HUDEP-2 (cell line): ENCODE measurements around the gene TRIM54.
"Not testable (repeated sequence)": the region's sequence is repeated elsewhere in the genome, so short reads cannot be mapped to it uniquely, and the experiment has no call there.

ENCODE experiments used
- DNase-seq, 76 experiments: peaks; one replicate each; lab custom pipeline; 2025; ENCODE audit not compliant: unreplicated experiment in 76 of 76; lab: John Stamatoyannopoulos, UW

Gene TRIM54

DNA sequence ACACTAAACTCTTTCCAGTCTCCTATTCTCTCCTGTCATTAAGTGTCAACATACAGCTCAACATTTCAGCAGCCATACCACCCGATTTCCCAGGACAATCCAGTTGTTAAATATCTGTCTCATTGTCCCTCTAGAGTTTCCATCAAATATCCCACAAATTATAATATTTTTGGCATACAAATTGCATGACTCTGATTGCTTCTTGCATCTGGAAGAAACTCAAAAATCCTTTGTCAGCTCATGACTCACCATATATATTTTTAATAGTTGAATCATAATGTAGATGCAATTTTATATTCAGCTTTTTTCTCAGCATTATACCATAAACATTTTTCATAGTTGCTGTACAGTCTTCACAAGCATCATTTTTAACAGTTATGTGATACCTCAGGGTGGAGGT, 26.6 kb upstream of the TRIM54 start:
- DNase-seq = no peak

DNA sequence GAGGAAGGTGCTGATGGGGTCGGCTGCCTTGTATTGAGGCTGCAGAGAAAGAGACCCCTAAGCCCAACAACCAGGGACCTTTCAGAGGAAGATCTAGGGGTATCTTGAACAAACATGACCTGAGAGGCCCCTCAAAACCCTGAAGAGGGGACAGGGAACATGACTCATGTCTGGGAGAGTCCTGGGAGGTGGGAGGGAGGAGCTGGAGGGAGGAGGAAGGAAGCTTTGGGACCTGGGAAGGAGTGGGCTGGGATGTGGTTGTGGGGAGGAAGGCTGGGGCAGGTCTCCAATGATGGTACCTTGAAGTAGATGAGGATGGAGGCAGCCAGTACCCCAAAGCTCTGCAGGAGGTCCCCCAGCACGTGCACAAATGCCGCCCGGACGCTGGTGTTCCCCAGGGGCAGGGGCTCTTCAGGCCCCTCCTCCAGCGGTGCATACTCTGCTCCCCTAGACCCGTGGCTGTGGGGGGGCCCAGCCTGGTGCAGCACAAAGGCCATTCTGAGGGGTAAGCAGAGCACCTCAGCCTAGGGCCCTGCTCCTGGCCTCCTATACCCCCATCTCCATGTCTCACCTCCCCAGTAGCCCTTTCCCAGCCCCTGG, 25.3 kb upstream of the TRIM54 start:
- no peak for DNase-seq

DNA sequence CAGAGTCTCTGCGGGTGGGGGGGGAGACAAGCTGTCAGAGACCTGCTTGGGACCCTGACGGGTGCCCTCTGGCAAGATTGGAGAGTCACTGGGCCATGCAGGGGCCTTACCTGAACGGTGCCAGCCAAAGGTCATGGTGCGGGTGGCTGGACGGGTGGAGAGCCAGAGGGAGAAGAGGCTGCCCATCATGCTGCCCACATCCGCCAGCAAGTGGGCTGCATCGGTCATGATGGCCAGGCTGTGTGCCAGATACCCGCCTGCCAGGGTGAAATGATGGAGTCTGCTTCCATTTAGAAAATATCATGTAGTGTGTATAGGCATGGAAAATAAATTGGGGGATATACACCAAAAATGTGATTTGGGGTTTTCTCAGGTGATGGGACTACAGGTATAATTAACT, 24.2 kb upstream of the TRIM54 start:
- DNase-seq = no peak

DNA sequence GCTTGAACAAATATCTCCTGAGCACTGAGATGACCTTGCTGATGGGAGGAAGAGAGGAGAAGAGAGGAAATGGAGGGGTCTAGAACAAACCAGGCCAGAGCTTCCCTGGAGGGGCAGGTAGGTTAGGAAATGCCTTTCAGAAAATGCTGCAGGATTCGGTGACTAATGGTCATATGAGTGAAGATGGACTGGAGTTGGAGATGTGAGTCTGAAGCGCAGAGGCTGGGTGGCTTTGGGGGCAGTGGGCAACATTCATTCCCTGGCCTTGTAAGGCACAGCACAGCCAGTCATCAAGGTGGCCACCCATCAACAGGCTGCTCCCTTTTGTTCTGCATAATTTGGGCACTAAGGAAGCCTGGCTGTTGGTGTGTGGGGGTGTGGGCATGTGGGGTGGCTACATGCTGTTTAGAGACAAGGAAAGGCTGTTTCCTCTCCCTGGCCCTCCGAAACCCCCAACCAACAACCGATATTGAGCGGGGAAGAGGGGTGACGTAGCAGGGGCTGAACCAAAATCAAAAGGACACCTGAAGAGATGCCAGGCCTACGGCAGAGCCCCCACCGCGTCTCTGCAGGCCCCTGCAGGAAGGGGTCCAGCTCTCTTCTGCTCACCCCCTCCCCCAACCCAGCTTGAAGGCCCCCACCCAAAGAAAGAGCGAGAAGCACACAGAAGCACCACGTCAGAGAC, 20.8 kb upstream of the TRIM54 start:
- no peak for DNase-seq

DNA sequence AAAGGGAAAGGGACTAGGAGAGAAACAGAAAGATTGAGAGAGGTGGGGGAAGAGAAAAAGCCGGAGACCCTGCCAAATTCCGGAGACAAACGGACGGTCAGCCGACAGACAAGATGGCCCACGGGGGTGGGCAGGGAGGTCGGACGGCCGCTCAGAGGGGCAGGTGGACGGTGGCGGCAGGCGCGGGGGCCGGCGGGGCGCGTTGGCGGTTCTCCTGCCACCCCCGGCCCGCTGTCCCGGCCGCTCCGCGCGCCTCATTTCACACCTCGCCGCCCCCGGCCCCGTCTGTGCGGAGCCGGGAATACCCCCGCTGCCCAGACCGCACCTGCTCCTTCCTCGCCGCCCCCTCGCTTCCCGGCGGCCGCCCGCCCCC, 20.3 kb upstream of the TRIM54 start:
- DNase-seq = no peak

DNA sequence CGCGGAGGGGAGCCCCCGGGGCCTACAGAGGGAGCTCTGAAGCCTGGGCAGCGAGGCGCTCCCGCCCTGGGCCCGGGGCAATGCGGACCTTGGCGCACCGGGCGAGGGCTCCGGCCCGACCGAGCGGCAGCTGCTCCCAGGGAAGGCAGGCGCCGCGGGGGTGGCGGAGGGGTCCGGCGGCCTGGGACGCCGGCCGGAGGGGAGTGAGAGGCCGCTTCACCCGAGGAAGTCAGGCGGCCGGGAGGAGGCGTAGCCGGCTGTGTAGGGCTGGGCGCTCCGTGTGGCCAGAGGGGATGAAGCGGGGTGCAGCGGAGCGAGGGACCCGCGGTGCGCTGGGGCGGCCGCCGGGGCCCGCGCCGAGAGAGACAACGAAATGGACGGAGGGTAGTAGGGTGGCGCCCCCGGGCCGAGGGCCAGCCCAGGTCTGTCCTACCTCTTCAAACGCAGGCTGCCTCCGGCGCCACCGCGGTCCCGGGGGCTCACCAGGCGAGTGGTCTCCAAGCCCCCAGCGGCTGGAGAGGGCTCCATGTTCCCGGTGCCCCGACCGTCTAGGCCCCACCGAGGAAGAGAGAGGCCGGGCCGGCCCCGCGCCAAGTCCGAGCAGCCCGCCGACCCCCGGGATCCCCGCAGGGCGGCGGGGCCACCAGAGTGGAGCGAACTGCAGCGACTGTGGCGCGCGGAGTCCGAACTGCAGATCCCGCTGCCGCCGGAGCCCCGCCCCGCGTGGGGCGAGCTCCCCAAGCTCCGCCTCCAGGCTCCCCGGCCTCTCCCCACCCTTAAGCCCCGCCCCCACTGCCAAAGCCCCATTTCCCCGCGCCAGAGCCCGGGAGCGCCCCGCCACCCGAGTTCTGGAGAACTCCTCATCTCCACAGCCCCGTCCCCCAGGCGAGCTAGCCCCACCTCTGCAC, 19.6 kb upstream of the TRIM54 start, which contains the start of gene SLC30A3:
Gene SLC30A3 (minus strand): TSS at position 669 of the 908 bp plus-strand sequence. CDS start 141 bp downstream, at position 528.
- DNase-seq = peak in 43 of 76 experiments; percentile 5 to 70 (median 31)

DNA sequence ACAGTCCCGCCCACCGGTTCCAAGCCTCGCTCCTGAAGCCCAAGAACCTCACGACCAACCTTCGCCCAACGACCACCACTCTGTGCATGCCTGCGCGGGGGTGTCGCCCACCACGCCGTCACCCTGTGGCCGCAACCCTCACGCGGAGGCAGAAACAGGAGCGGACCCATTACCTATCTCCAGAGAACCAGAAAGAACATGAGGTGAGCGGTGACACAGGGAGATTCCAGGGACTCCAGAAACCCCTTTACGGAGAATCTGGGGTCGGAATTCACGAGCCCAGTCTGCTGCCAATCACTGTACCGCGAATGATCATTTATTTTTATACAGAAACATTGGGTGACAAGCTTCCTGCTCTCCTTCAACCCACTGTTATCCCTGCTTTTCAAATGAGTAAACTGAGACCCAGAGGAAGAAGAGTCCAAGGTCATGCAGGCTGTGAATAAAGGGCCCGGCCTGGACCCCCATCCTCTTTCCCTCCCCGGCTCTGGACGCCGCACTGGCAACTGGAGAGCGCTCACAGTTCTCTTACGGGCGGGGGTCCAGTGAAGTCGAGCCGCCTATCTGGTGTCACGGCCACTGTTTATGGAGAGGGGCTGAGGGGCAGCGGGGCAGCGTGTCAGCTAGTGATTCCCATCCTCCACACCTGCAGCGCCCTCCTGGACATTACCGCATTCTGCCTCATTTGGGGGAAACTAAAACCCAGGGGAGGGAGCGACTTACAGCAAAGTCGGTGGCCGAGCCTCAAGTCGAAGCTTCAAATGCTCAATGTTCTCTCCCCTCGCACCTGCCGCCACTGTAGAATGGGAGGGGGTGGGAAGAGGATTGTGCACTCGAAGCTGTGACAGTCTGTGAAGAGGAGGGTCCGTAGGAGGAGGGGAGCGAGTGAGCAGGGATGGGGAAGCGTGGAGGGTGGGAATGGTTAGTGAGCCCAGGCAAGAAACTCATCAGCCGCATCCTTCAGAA, 18.7 kb upstream of the TRIM54 start:
- no peak for DNase-seq

DNA sequence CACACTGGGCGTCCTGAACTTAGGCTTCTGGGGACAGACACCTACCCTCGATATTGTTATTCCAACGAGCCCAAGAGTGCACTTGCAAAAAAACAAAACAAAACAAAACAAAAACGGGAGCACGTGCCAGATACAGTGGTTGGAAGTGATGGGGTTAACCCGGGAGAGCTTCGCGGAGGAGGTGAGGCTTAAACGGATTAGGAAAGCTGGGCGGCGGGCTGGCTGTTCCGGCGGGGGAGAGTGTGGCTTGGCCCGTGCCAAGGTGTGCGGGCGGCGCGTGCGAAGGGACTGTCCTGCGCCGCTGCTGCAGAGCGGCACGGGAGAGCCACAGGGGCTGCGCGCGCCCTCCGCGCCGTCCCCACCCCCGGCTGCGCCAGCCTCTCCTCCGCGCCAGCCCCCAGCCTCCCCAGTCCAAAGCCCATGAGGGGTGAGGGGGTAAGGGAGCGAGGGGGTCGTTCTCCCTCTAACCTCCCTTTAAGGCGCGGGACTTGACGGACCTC, 17.9 kb upstream of the TRIM54 start:
- no peak for DNase-seq

DNA sequence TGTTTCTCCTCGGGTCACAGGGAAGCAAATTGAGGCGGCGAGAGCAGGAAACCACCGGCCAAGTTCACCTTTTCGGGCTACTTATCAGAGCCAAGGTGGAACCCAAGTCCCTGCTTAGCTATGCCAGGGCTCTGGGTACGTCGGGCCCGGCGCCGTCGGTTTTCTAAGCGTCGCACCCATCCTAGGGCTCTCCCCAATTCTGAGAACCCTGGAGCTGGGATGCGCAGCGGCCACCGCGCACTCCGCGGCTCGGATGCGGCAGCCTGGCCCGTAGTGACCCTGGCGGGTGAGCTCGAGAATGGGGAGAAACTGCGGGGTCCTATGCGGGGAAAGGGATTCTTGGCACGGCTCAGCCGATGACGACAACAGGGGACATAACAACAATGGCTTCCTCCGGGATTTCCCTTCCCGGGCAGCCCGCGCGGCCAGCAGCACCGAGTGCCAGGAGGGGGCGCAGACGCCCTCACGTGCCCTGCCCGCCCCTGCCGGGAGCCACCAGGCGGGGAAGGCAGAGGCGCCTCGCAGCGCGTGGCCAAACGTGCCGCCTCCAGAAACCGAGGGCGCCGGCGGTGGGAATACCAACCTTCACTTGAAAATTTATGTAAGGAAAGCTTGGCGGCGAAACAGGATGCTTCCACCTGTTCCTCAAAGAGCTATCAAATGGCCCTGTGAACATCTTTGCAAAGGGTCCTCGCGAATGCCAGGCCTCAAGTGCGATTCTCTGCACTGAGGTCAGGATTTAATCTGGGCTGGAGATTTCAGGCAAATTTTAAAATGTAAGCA, 17.3 kb upstream of the TRIM54 start:
- DNase-seq = peak in 53 of 76 experiments; percentile 6 to 63 (median 33)

DNA sequence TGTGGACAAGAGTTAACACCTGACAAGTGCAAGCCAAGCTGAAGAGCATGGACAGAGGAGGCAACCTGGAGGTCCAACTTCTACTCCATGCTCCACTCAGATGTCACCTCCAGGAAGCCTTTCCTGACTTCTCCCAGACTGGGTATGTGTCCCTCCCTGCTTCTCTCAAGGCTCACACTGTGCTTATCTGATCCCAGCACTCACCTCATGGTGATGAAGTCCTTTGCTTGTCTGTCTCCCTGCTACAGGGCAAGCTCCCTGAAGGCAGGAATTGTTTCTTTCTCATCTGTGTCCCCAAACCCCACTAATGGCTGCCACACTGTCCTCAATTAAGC, 16.7 kb upstream of the TRIM54 start:
- no peak for DNase-seq

DNA sequence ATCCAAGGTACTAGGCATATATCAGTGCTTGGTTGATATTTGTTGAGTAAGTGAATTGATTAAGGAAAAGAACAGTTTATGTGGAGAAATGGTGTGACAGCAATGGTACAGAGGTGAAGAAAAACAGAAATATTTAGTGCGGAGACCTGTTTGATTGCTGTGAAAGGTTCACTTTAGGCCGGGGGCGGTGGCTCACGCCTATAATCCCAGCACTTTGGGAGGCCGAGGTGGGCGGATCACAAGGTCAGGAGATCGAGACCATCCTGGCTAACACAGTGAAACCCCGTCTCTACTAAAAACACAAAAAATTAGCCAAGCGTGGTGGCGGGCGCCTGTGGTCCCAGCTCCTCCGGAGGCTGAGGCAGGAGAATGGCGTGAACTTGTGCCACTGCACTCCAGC, 13.9 kb upstream of the TRIM54 start:
- not testable (repeated sequence) for DNase-seq

DNA sequence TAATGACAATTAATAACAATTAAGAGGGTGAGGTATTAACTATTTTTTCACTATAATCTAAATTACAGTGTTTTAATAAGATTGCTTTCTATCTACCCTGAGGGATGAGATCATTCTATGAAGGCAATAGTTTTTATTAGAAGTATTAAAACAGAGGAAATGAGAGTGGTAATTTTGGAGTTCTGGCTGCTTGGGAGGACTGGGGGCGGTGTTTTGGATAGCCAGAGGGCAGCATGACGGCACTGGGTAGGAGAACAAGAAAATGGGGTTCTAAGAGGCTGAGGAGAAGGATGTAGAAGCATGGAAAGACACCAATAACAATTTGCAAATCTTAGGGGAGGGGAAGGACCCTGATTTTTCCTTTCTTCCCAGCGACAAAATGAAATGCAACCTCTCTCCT, 12.1 kb upstream of the TRIM54 start:
- DNase-seq = no peak

DNA sequence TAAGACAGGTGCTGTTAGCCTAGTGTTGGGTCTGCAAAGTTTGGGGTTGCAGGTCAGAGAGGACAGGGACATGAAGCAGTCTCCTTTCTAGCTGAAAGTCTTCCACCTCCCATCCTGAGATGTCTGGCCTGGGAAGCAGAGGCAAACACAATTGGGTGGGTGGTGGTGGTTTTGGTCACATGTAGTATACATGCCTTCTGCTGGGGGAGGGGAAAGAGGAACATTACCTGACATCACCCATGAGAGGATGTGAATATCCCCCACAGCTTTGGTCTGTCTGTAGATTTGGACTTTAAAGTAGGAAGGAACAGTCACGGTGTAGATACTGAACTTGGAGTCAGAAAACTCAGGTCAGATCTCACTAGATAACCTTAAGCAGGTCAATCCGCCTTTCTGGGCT, 11.6 kb upstream of the TRIM54 start:
- no peak for DNase-seq

DNA sequence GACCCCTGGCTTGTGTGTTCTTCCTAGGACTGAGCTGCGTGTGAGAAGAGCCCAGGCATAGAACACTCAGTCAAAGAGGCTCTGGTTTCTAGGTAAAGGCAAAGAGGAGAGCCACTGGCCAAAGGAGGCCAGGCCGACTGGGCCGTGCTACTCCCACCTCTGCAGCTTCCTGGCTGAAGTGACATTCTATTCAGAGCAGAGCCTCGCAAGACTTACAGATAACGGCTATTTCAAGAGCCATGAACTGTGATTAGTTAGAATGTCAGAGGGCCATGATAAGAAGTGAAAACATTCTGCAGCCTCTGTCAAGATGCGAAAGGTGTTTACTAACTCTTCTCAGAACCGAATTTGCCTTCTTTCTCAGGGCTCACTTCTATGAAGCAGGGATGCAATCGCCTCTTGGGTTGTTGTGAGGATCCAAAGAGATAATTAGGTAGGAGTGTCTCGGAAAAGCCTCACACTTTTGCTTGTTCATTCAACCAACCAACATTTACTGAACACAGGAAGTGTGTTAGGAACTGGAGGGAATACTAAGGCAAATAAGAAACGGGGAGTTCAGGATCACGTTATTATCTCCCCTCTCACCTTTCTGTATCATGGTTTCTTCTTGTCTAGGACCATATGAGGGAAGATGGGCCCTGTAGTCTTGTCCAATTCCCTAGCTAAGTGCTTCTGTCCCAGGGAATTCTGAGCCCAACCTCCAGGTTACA, 10.4 kb upstream of the TRIM54 start:
- DNase-seq = no peak

DNA sequence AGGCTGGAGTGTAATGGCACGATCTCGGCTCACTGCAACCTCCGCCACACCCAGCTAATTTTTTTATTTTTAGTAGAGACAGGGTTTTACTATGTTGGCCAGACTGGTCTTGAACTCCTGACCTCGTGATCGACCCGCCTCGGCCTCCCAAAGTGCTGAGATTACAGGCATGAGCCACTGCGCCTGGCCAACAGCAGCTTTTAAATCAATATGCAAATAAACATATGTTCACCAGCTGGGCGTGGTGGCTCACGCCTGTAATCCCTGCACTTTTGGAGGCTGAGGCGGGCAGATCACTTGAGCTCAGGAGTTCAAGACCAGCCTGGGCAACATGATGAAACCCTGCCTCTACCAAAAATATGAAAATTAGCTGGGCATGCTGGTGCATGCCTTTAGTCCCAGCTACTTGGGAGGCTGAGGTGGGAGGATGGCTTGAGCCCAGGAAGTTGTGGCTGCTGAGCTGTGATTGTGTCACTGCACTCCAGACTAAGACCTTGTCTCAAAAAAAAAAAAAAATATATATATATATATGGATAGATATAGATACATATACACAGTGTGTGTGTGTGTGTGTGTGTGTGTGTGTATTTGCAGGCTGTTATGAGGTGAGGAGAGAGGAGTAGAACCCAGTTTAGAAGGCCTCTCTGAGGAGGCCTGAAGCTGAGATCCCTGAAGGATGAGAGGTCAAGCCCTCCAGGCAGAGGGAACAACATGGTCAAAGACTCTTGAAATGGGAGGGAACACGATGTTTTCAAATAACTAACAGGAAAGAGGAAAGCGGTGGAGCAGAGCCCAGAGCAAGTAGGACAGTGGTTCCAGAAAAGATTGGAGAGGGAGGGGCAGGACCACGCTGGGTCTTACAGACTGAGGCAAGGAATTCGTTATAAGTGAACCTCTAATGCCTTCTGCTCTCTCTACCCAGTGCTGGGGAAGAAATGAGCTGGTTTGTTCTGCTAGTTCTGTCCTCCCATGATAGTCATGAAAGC, 9.4 kb upstream of the TRIM54 start:
- DNase-seq = not testable (repeated sequence)

DNA sequence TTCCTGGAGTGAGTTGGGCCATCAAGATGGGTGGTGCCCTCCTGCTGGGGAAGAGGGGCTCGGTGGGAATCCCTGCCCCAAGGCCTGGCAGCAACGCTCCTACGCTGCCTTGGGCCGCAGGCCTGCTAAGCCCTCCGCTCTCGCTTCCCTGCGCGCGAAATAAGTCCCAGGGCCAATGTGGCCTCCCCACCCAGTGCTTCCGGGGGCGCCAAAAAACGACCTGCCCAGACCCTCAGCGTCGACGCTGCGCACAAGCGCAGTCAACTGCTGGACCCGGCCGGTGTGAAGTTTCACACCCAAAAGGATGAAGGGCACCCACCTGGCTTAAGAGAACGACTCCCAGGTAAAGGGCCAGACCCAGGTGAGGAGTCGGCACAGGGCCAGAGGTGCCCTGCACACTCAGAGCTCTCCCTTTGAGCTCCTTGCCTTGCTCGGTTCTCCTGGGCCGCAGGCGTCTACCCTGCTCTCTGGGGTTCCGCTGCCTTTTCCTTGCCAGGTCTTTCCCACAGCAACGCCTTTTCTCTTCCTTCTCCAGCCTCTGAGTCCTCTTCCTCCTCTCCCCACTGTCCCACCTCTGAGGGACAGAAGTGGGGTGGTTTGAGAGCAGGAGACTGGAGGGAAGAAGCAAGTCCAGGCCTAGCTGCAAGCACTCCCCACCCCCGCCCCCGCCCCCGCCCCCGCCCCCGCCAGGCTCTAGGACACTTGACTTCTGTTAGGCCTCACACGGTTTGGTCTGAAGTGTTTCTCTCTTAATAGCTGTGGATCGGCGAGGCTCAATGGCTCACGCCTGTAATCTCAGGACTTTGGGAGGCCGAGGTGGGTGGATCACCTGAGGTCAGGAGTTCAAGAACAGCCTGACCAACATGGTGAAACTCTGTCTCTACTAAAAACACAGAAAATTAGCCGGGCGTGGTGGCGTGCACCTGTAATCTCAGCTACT, 6.7 kb upstream of the TRIM54 start, which contains the start of gene DNAJC5G:
Gene DNAJC5G (plus strand): TSS at position 223 of the 940 bp plus-strand sequence. CDS start 1,296 bp downstream, outside the sequence.
- no peak for DNase-seq

DNA sequence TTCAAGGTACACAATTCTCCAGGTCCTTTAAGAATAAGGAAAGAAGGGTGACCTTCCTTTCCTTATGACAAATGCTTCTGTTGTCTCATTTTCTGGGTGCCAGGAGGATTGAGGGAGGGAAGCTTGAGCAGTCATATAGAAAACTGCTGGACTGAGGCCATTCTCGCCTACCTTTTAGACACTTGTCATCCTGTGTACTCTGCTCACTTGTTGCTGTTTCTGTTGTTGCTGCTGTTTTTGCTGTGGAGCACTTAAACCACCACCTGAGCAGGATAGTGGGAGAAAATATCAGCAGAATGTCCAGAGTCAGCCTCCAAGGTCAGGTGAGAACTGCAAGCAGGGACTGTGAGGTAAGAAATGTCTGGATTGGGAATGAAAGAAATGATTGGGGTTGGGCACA, 4.2 kb upstream of the TRIM54 start:
- no peak for DNase-seq
